OCI-LY3 (cell line): ENCODE measurements around the gene HHIPL2.
"Not testable (repeated sequence)": the region's sequence is repeated elsewhere in the genome, so short reads cannot be mapped to it uniquely, and the experiment has no call there.

Experiments
- H2AFZ ChIP-seq: fragments of 200-600, 300-600 bp; shearing (Covaris generic); 2 replicates; pipeline ENCODE4 v1.6.0; 2014; ENCODE audit warnings: antibody characterized with exemption, low read depth, low read length
- H3K27ac ChIP-seq: fragments of 200-600, 300-600 bp; sonication (generic); 2 replicates; pipeline ENCODE4 v1.5.1; 2014; ENCODE audit warnings: mild to moderate bottlenecking, low read length, moderate library complexity, mixed read lengths
- H3K27me3 ChIP-seq: fragments of 200-600, 300-600 bp; sonication (generic); 2 replicates; pipeline ENCODE4 v1.6.1; 2014; ENCODE audit warnings: low read depth, low read length, mixed read lengths
- H3K36me3 ChIP-seq: fragments of 200-600, 300-600 bp; sonication (generic); replicated peaks from 2 replicates; pipeline ENCODE3; 2014; ENCODE audit warnings: low read depth, low read length, mixed read lengths
- H3K4me1 ChIP-seq: fragments of 300-600, 200-600 bp; sonication (generic); 2 replicates; pipeline ENCODE4 v1.6.1; 2014; ENCODE audit warnings: low read length, mixed read lengths
- H3K4me2 ChIP-seq: fragments of 200-600, 300-600 bp; sonication (generic); 2 replicates; pipeline ENCODE4 v1.6.1; 2014; ENCODE audit warnings: low read length, mixed read lengths
- H3K4me3 ChIP-seq: fragments of 300-600, 200-600 bp; sonication (generic); 2 replicates; pipeline ENCODE4 v1.5.1; 2014; ENCODE audit warnings: antibody characterized with exemption, mild to moderate bottlenecking, low read length, moderate library complexity
- H3K79me2 ChIP-seq: fragments of 300-600, 200-600 bp; shearing (Covaris generic); 2 replicates; pipeline ENCODE4 v1.6.1; 2014; ENCODE audit warnings: mild to moderate bottlenecking, low read length, mixed read lengths
- H3K9ac ChIP-seq: fragments of 300-600, 200-600 bp; shearing (Covaris generic); 2 replicates; pipeline ENCODE4 v1.6.0; 2014; ENCODE audit warnings: mild to moderate bottlenecking, low read length, moderate library complexity
- H3K9me3 ChIP-seq: fragments of 200-600, 300-600 bp; shearing (Covaris generic); 2 replicates; pipeline ENCODE4 v1.6.1; 2014; ENCODE audit warnings: low read length, mixed read lengths; ENCODE audit not compliant: insufficient read depth
- H4K20me1 ChIP-seq: fragments of 200-600, 300-600 bp; sonication (generic); 2 replicates; pipeline ENCODE4 v1.6.1; 2016; ENCODE audit warnings: low read length, mixed read lengths; ENCODE audit not compliant: insufficient read depth
- CTCF ChIP-seq: fragments of 200-600, 300-600 bp; sonication (generic); IDR thresholded peaks from 2 replicates; pipeline ENCODE4 v1.5.1; 2014; ENCODE audit warnings: antibody characterized with exemption, low read length, low read depth

Gene HHIPL2

GRCh38 chr1:222476436-222476835 is 71.5 kb downstream of the HHIPL2 start:
- TF ChIP-seq CTCF = 0 out of 2 replicates have a peak, but pooled peaks have one; percentile 9
- H3K9ac ChIP-seq, H3K27me3 ChIP-seq, H3K9me3 ChIP-seq, H3K36me3 ChIP-seq, H3K4me2 ChIP-seq, H4K20me1 ChIP-seq, H3K27ac ChIP-seq, H3K4me3 ChIP-seq, H3K4me1 ChIP-seq, H2AFZ ChIP-seq, H3K79me2 ChIP-seq: not testable (repeated sequence)

GRCh38 chr1:222473717-222474116 is 74.2 kb downstream of the HHIPL2 start:
- not testable (repeated sequence) for H3K9ac ChIP-seq, H3K4me3 ChIP-seq

GRCh38 chr1:222472776-222473540 is 74.9 kb downstream of the HHIPL2 start:
- H3K4me1 ChIP-seq, H4K20me1 ChIP-seq, H2AFZ ChIP-seq, H3K27ac ChIP-seq, H3K9ac ChIP-seq, H3K4me3 ChIP-seq, H3K4me2 ChIP-seq, H3K9me3 ChIP-seq, H3K79me2 ChIP-seq, H3K36me3 ChIP-seq, H3K27me3 ChIP-seq: not testable (repeated sequence)

More at GRCh38 chr1:222473717-222474116, 74.2 kb downstream of the HHIPL2 start:
- H2AFZ ChIP-seq, H3K79me2 ChIP-seq, H3K4me2 ChIP-seq, H4K20me1 ChIP-seq, H3K4me1 ChIP-seq, H3K27ac ChIP-seq, H3K9me3 ChIP-seq, H3K36me3 ChIP-seq, H3K27me3 ChIP-seq: not testable (repeated sequence)
